ENCODE data around the gene SPEM2. TPM values are rescaled to one million over a fixed set of nuclear protein-coding genes. Genes with fewer than 3 reads are reported as not detected.

SPEM2 gene
- total RNA-seq, 1 experiment from 2014 or later: 0.24 TPM

- intact Hi-C loops (cut with micrococcal nuclease; ENCODE audit: unreplicated experiment): no loop called here
- Histone ChIP-seq H3K36me3 (ENCODE audit: insufficient read depth, low read length, poor library complexity, severe bottlenecking) (peaks cover 12% of the 10 kb centered on the region), H3K27me3 (replicated peaks; ENCODE audit: insufficient read depth, low read depth, low read length, poor library complexity) (no peaks in the 10 kb centered on the region), H3K27ac (ENCODE audit: low read depth, low read length, poor library complexity, severe bottlenecking) (no peak overlapping the region), H3K4me3 (ENCODE audit: low read depth, low read length, poor library complexity, severe bottlenecking) (no peak overlapping the region), H3K4me1 (ENCODE audit: insufficient read depth, low read length, poor library complexity, severe bottlenecking) (no peaks in the 10 kb centered on the region), H3K9me3 (ENCODE audit: low read depth, low read length, poor library complexity, severe bottlenecking) (no peaks in the 10 kb centered on the region)
- POLR2A ChIA-PET (ENCODE audit: low non-redundant PET): no interaction called here
- no TSS peak for BruUV-seq (replicated peaks)
- DNase-seq (ENCODE audit: low spot score): no peak
- CTCF ChIA-PET: no interaction called here
- TF ChIP-seq, protein P1, sequence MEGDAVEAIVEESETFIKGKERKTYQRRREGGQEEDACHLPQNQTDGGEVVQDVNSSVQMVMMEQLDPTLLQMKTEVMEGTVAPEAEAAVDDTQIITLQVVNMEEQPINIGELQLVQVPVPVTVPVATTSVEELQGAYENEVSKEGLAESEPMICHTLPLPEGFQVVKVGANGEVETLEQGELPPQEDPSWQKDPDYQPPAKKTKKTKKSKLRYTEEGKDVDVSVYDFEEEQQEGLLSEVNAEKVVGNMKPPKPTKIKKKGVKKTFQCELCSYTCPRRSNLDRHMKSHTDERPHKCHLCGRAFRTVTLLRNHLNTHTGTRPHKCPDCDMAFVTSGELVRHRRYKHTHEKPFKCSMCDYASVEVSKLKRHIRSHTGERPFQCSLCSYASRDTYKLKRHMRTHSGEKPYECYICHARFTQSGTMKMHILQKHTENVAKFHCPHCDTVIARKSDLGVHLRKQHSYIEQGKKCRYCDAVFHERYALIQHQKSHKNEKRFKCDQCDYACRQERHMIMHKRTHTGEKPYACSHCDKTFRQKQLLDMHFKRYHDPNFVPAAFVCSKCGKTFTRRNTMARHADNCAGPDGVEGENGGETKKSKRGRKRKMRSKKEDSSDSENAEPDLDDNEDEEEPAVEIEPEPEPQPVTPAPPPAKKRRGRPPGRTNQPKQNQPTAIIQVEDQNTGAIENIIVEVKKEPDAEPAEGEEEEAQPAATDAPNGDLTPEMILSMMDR (conservative IDR thresholded peaks at IDR 0.05; ENCODE audit: low read depth, low read length): no peak
- TF ChIP-seq EZH2 (IDR thresholded peaks at IDR 0.05; ENCODE audit: borderline replicate concordance, low read depth, low read length, poor library complexity, severe bottlenecking): no peak
Measured at GRCh38 chr17:7465597-7466275, 40.3 kb downstream of the SPEM2 start.

DNA sequence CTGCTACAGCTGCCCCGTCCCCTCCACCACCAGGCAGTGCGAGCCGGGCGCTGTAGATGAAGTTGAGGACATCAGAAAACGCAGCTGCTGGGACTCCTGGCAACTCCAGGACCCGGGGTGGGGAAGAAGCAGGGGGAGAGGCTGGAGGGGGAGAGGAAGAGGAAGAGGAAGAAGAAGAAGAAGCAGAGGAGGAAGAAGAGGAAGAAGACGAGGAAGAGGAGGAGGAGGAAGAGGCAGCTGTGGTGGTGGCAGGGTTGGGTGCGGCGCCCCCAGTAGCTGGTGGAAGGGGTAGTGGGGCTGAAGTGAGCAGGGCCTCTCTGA lies 40.9 kb downstream of the SPEM2 start:
- Histone ChIP-seq H3K27me3 (replicated peaks; ENCODE audit: insufficient read depth, low read depth, low read length, poor library complexity) (no peaks in the 10 kb centered on the region), H3K4me1 (ENCODE audit: insufficient read depth, low read length, poor library complexity, severe bottlenecking) (no peaks in the 10 kb centered on the region), H3K9me3 (ENCODE audit: low read depth, low read length, poor library complexity, severe bottlenecking) (no peaks in the 10 kb centered on the region), H3K27ac (ENCODE audit: low read depth, low read length, poor library complexity, severe bottlenecking) (no peak overlapping the region), H3K36me3 (ENCODE audit: insufficient read depth, low read length, poor library complexity, severe bottlenecking) (peaks cover 12% of the 10 kb centered on the region), H3K4me3 (ENCODE audit: low read depth, low read length, poor library complexity, severe bottlenecking) (no peak overlapping the region)
- intact Hi-C loops (cut with micrococcal nuclease; ENCODE audit: unreplicated experiment): no loop called here
- ChIA-PET CTCF (no interaction called here), POLR2A (ENCODE audit: low non-redundant PET) (no interaction called here)
- no peak for TF ChIP-seq EZH2 (IDR thresholded peaks at IDR 0.05; ENCODE audit: borderline replicate concordance, low read depth, low read length, poor library complexity, severe bottlenecking)
- TF ChIP-seq, protein P1 (conservative IDR thresholded peaks at IDR 0.05; ENCODE audit: low read depth, low read length): no peak
- no peak for DNase-seq (ENCODE audit: low spot score)
- no TSS peak for BruUV-seq (replicated peaks)

GRCh38 chr17:7466639-7467341 lies 41.4 kb downstream of the SPEM2 start:
- H3K4me3 ChIP-seq (ENCODE audit: low read depth, low read length, poor library complexity, severe bottlenecking): no peak overlapping the region
- H3K36me3 ChIP-seq (ENCODE audit: insufficient read depth, low read length, poor library complexity, severe bottlenecking): peaks cover 12% of the 10 kb centered on the region
- BruUV-seq (replicated peaks): no TSS peak
- TF ChIP-seq, protein P1 (conservative IDR thresholded peaks at IDR 0.05; ENCODE audit: low read depth, low read length): no peak
- no peak for TF ChIP-seq EZH2 (IDR thresholded peaks at IDR 0.05; ENCODE audit: borderline replicate concordance, low read depth, low read length, poor library complexity, severe bottlenecking)
- H3K9me3 ChIP-seq (ENCODE audit: low read depth, low read length, poor library complexity, severe bottlenecking): no peaks in the 10 kb centered on the region
- intact Hi-C loops (cut with micrococcal nuclease; ENCODE audit: unreplicated experiment): no loop called here
- CTCF ChIA-PET: no interaction called here
- no peak for DNase-seq (ENCODE audit: low spot score)
- H3K4me1 ChIP-seq (ENCODE audit: insufficient read depth, low read length, poor library complexity, severe bottlenecking): no peaks in the 10 kb centered on the region
- no peaks in the 10 kb centered on the region for H3K27me3 ChIP-seq (replicated peaks; ENCODE audit: insufficient read depth, low read depth, low read length, poor library complexity)
- H3K27ac ChIP-seq (ENCODE audit: low read depth, low read length, poor library complexity, severe bottlenecking): no peak overlapping the region
- POLR2A ChIA-PET (ENCODE audit: low non-redundant PET): no interaction called here
